ENCODE data around the gene PLCH1.
"Not testable (repeated sequence)": the region's sequence is repeated elsewhere in the genome, so short reads cannot be mapped to it uniquely, and the experiment has no call there.

DNA sequence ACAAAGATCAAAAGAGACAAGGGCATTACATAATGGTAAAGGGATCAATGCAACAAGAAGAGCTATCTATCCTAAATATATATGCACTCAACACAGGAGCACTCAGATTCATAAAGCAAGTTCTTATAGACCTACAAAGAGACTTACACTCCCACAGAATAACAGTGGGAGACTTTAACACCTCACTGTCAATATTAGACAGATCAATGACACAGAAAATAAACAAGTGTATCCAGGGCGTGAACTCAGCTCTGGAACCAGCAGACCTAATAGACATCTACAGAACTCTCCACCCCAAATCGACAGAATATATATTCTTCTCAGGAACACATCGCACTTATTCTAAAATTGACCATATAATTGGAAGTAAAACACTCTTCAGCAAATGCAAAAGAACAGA lies 122.2 kb downstream of the PLCH1 start:
- not testable (repeated sequence) for TF ChIP-seq POLR2A, CTCF (IDR thresholded peaks at IDR 0.05)
